ENCODE results near the gene ZHX3. TPM values are rescaled to one million over a fixed set of nuclear protein-coding genes. Genes with fewer than 3 reads are reported as not detected.
A peak's percentile ranks its signal among the peaks of the same experiment; 100 is the strongest.

ZHX3 gene
- polyA plus RNA-seq, 3 donors: 0.58 to 3.2 (median 1.1) TPM

DNA sequence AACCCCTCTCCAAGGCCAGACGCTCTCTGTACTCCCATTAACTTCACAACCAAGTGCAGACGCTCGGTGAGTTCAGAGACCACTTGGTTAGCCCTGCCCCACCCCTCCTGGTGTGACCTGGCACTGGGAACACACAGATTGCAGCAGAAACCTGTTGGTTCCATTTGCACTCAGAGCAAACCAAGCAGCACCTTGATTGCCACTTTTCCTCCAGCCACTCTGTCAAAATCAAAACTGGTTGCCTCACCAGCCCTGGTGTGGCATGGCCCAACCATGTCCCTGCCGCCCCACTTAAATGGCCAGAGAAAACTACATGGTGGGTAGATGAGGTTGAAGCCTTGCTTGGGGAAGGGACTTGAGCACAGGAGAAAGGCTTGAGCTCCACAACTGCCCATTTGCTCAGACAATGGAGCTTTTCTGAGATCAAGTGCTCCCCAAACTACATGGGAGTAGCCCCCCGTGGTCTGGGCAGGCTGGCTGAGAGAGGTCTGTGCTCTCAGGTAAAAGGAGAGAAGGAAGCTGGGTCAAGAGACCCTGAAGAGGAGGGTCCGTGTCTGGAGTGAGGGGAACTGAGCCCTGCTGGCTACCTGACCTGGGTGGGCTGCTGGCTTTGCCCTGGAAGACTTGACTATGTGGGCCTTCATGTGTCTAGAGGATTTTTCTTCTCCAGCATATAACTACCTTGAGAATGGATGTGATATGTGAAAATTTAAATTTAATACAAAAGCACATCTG, 136.8 kb downstream of the ZHX3 start:
- H3K4me3 ChIP-seq (replicated peaks in 1 of 3; ENCODE audit: low read depth in 2 of 3, low read length in 3 of 3): no peak overlapping the region
- H3K27me3 Mint-ChIP-seq (ENCODE audit: low read depth in 3 of 3): peaks cover 0 to 16% (median 6%) of the 10 kb centered on the region in 3 donors
- WGBS (ENCODE audit: insufficient coverage): 98% methylated on average over 6 of the region's 6 CpGs
- H3K36me3 Mint-ChIP-seq: peaks cover 12 to 43% of the 10 kb centered on the region in 2 donors
- no peaks in the 10 kb centered on the region for H3K4me1 Mint-ChIP-seq
- H3K9me3 Mint-ChIP-seq: no peaks in the 10 kb centered on the region
- H3K9me3 ChIP-seq (replicated peaks in 1 of 2; ENCODE audit: control insufficient read depth in 1 of 2, insufficient read depth in 1 of 2, low read length in 2 of 2): no peaks in the 10 kb centered on the region
- intact Hi-C loops (cut with micrococcal nuclease): no loop called here
- no peaks in the 10 kb centered on the region for H4K20me1 ChIP-seq (ENCODE audit: insufficient read depth, low read length)
- no peak overlapping the region for H2AFZ ChIP-seq (ENCODE audit: insufficient read depth, low read depth, low read length, poor library complexity, severe bottlenecking)
- peak overlapping the region in 1 of 7 donors; percentile 15 for H3K27ac Mint-ChIP-seq
- no peaks in the 10 kb centered on the region for H3K79me2 ChIP-seq (ENCODE audit: insufficient read depth, low read length)
- H3K4me2 ChIP-seq (replicated peaks; ENCODE audit: extremely low read depth, low read length, poor library complexity, severe bottlenecking): no peak overlapping the region
- DNase-seq: no peak
- no peaks in the 10 kb centered on the region for H3K27me3 ChIP-seq (ENCODE audit: control insufficient read depth in 2 of 2, insufficient read depth in 2 of 2, low read length in 2 of 2)
- no peak overlapping the region for H3K4me3 Mint-ChIP-seq
- H3K4me1 ChIP-seq (ENCODE audit: control insufficient read depth in 1 of 2, insufficient read depth in 2 of 2, low read length in 2 of 2): no peaks in the 10 kb centered on the region
- no peak overlapping the region for H3K9ac ChIP-seq (ENCODE audit: insufficient read depth, low read length, poor library complexity, severe bottlenecking)
- H3K36me3 ChIP-seq (replicated peaks in 1 of 2; ENCODE audit: control insufficient read depth in 1 of 2, insufficient read depth in 2 of 2, low read length in 2 of 2): peaks cover 0 to 7% of the 10 kb centered on the region in 2 donors
- H3K27ac ChIP-seq (ENCODE audit: low read depth in 1 of 2, low read length in 2 of 2): no peak overlapping the region
- TF ChIP-seq, protein P1, sequence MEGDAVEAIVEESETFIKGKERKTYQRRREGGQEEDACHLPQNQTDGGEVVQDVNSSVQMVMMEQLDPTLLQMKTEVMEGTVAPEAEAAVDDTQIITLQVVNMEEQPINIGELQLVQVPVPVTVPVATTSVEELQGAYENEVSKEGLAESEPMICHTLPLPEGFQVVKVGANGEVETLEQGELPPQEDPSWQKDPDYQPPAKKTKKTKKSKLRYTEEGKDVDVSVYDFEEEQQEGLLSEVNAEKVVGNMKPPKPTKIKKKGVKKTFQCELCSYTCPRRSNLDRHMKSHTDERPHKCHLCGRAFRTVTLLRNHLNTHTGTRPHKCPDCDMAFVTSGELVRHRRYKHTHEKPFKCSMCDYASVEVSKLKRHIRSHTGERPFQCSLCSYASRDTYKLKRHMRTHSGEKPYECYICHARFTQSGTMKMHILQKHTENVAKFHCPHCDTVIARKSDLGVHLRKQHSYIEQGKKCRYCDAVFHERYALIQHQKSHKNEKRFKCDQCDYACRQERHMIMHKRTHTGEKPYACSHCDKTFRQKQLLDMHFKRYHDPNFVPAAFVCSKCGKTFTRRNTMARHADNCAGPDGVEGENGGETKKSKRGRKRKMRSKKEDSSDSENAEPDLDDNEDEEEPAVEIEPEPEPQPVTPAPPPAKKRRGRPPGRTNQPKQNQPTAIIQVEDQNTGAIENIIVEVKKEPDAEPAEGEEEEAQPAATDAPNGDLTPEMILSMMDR (IDR thresholded peaks at IDR 0.05): no peak

DNA sequence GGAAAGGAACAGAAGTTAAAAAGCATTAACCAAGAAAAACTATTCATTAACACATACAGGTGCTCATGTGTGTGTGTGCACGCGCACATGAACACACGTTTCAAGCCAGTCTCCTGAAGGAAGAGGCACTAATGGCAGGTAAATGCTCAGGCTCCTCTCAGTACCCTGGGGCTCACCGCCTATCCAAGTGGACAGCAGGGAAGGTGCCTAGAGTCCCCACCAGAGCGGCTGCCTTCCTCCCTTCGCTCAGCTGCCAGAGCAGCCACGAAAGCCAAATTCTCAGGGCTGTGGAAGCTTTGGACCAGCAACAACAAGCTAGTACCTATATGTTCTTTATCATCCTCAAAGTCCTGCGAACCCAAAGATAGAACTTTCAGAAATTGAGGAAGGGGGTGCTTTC, 137.6 kb downstream of the ZHX3 start:
- no peak overlapping the region for H3K4me3 Mint-ChIP-seq
- Histone ChIP-seq H3K4me1 (ENCODE audit: control insufficient read depth in 1 of 2, insufficient read depth in 2 of 2, low read length in 2 of 2) (no peaks in the 10 kb centered on the region), H3K79me2 (ENCODE audit: insufficient read depth, low read length) (no peaks in the 10 kb centered on the region), H3K4me3 (replicated peaks in 1 of 3; ENCODE audit: low read depth in 2 of 3, low read length in 3 of 3) (no peak overlapping the region), H3K9ac (ENCODE audit: insufficient read depth, low read length, poor library complexity, severe bottlenecking) (no peak overlapping the region), H3K27me3 (ENCODE audit: control insufficient read depth in 2 of 2, insufficient read depth in 2 of 2, low read length in 2 of 2) (no peaks in the 10 kb centered on the region), H4K20me1 (ENCODE audit: insufficient read depth, low read length) (no peaks in the 10 kb centered on the region), H3K27ac (ENCODE audit: low read depth in 1 of 2, low read length in 2 of 2) (no peak overlapping the region), H3K36me3 (replicated peaks in 1 of 2; ENCODE audit: control insufficient read depth in 1 of 2, insufficient read depth in 2 of 2, low read length in 2 of 2) (peaks cover 0 to 7% of the 10 kb centered on the region in 2 donors), H2AFZ (ENCODE audit: insufficient read depth, low read depth, low read length, poor library complexity, severe bottlenecking) (no peak overlapping the region), H3K9me3 (replicated peaks in 1 of 2; ENCODE audit: control insufficient read depth in 1 of 2, insufficient read depth in 1 of 2, low read length in 2 of 2) (no peaks in the 10 kb centered on the region), H3K4me2 (replicated peaks; ENCODE audit: extremely low read depth, low read length, poor library complexity, severe bottlenecking) (no peak overlapping the region)
- no peaks in the 10 kb centered on the region for H3K4me1 Mint-ChIP-seq
- TF ChIP-seq, protein P1 (IDR thresholded peaks at IDR 0.05): no peak
- intact Hi-C loops (cut with micrococcal nuclease): loop anchor here in 1 of 2 donors (10.0 kb wide), 1 partner anchor 45 kb away; no protein-coding TSS in a partner anchor
- no peaks in the 10 kb centered on the region for H3K9me3 Mint-ChIP-seq
- H3K27ac Mint-ChIP-seq: no peak overlapping the region
- WGBS (ENCODE audit: insufficient coverage): 97% methylated on average over 7 of the region's 8 CpGs
- DNase-seq: no peak
- peaks cover 0 to 16% (median 6%) of the 10 kb centered on the region in 3 donors for H3K27me3 Mint-ChIP-seq (ENCODE audit: low read depth in 3 of 3)
- peaks cover 12 to 42% of the 10 kb centered on the region in 2 donors for H3K36me3 Mint-ChIP-seq

All from CD14-positive monocyte (primary cell).